Stimulated activated CD4-positive, alpha-beta T cell treated with anti-CD3 and anti-CD28 coated beads, Interleukin-2, amount 100 ng/mL, for 4 hours (primary cell): ENCODE results near the gene PC.

Experiments used
- DNase-seq: peaks from one replicate; pipeline ENCODE4 v3.0.0-alpha.2; 2020; ENCODE audit warnings: low read depth

PC gene

GRCh38 chr11:66912361-66912760, 45.8 kb downstream of the PC start:
- no peak for DNase-seq

DNA sequence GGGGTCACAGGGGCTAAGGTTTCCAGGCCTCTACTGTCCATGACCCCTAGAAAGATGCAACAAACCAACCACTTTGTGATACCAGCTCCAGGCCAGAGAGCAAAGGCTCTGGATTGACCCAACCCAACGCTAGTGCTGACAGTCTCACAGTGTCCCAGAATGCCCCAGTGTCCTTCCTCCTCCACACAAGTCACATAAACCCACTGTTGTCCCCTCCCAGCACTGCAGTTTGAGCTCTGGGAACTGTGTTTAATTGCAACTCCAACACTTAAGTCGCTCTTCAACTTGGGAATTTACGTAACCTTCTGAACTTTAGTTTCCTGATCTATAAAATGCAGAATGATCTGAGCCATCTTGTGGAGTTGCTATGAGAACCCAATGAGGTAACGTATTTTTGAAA, 47.5 kb downstream of the PC start:
- DNase-seq, result no peak

- no peak for DNase-seq
Observed at GRCh38 chr11:66910016-66910415, 48.2 kb downstream of the PC start.

- no peak for DNase-seq
Observed at GRCh38 chr11:66909181-66909580, 49.0 kb downstream of the PC start.

- no peak for DNase-seq
Observed at GRCh38 chr11:66907751-66908630, 50.2 kb downstream of the PC start.

- no peak for DNase-seq
Observed at GRCh38 chr11:66906061-66906733, 52.0 kb downstream of the PC start.

DNA sequence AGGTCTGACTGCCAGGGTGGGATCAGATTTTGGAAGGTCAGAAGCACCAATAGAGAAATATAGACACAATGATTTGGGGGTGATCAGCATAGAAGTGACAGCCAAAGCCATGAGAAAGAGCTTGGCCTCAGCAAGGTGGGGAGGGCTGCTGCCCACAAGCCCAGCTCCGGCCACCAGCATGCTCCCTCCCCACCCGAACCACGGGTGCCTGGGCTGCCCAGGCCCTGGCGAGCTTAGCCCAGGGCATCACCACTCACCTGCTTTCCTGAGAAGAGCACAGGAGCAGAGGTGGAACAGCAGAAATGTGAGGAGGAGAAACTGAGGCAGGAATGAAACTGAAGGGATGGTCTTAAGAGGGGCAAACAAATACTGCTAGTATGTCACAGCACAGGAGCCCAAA, 52.6 kb downstream of the PC start:
- DNase-seq, result no peak

DNA sequence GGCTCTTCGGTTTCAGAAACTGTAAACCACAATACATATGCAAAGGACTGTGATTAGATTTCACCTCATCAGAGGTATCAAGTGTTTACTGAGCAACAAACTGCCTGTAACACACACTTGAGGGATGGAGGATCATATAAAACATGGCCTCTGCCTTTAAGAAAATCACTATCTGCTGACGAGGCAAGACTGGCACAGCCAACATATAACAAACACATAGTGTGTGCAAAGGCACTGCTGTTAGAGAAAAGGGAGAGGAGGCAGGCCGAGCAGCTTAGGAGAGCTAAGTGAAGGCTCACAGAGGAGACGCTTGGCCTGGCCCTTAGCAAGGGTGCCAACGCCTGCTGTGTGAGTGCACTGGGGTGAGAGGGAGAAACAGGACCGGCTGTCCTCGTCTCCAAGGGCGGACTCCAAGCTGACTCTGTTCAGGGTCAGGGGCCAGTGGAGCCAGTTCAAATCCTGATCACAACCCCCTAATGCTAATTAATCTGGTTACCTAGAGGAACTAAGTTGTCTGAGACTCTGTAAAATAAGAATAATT, 53.1 kb downstream of the PC start:
- DNase-seq, result no peak

- DNase-seq, result no peak
Observed at GRCh38 chr11:66904561-66904960, 53.6 kb downstream of the PC start.

GRCh38 chr11:66904055-66904454, 54.1 kb downstream of the PC start:
- DNase-seq, result no peak

GRCh38 chr11:66902486-66903177, 55.6 kb downstream of the PC start:
- DNase-seq, result no peak

GRCh38 chr11:66901964-66902390, 56.2 kb downstream of the PC start:
- no peak for DNase-seq

GRCh38 chr11:66894141-66894540, 64.0 kb downstream of the PC start:
- no peak for DNase-seq

GRCh38 chr11:66892911-66893310, 65.3 kb downstream of the PC start:
- DNase-seq, result no peak

GRCh38 chr11:66891851-66892660, 66.1 kb downstream of the PC start:
- DNase-seq, result peak; percentile 35

- DNase-seq, result no peak
Observed at GRCh38 chr11:66889960-66890359, 68.2 kb downstream of the PC start.

DNA sequence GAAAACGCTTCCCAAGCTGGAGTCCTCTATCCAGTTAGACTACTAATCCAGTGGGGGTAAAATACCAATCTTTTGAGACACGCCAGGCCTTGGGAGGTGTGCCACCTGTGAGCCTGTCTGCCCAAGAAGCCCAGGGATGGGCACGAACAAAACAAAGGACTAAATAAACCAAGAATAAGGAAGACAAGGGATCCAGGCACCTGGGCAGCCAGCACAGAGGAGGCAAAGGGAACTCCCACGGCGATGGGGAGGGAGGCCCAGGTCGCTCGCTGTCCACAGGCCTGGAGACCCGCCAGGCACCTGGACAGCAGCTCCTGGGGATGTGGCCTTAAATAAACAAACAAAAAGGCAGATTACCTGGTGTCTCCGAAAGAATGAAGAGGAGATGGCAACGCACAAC, 69.9 kb downstream of the PC start:
- no peak for DNase-seq

- DNase-seq, result no peak
Observed at GRCh38 chr11:66887526-66887925, 70.7 kb downstream of the PC start.

DNA sequence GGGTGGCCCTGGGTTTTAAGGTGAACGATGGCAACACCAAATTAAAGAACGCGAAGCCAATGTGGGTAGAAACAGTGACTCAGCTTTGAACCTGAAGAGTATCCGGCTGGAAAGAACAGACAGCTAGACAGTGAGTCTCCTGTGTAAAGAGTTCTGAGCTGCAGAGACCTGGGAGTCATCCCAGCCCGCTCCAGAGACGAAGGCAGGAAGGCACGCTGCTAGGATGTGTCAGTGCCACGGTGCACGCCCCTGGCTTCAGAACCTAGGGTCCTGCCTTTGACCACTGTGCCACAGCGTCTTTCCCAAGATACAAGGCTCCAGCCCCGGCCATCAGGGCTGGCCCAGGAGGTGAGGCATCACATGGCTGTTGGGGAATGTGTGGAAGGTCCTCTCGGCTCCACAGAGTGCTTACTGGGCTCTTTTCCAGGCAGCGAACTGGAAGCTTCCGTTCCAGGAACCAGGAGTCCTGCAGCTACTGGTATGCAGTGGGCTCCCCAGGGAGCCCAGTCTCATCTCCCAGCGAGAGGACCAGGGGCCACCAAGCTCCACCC, 71.4 kb downstream of the PC start:
- no peak for DNase-seq

GRCh38 chr11:66885950-66886440, 72.2 kb downstream of the PC start:
- no peak for DNase-seq

- no peak for DNase-seq
Observed at GRCh38 chr11:66885469-66885868, 72.7 kb downstream of the PC start.
